Lower lobe of right lung (tissue), 2 donors: ENCODE data around the gene CCDC12. TPM values are rescaled to one million over a fixed set of nuclear protein-coding genes. Genes with fewer than 3 reads are reported as not detected.

Experiments used
- ATAC-seq, 2 donors: fragments of 200-7000 bp; cut with Tn5 transposase; one replicate each; pipeline ENCODE4 v1.9.1; 2020 to 2022; ENCODE audit warnings: mild to moderate bottlenecking in 2 of 2, moderate library complexity in 2 of 2
- DNase-seq: peaks from one replicate; pipeline ENCODE4 v3.0.0-alpha.2; 2020
- H3K27ac ChIP-seq: fragments of 200-600 bp; one replicate; pipeline ENCODE4 v1.8.0; 2022
- H3K27me3 ChIP-seq: fragments of 200-600 bp; one replicate; pipeline ENCODE4 v1.8.0; 2022; ENCODE audit warnings: low read depth
- H3K36me3 ChIP-seq: fragments of 200-600 bp; one replicate; pipeline ENCODE4 v1.8.0; 2022; ENCODE audit warnings: mild to moderate bottlenecking
- H3K4me1 ChIP-seq: fragments of 200-600 bp; one replicate; pipeline ENCODE4 v1.8.0; 2022
- H3K4me3 ChIP-seq: fragments of 200-600 bp; one replicate; pipeline ENCODE4 v1.8.0; 2022; ENCODE audit warnings: mild to moderate bottlenecking
- H3K9me3 ChIP-seq: fragments of 200-600 bp; one replicate; pipeline ENCODE4 v1.8.0; 2022
- intact Hi-C: fragments of 100-400 bp; cut with DNase I; formaldehyde crosslinking; loops from one replicate; pipeline ENCODE4 v1.11.0; 2022
- total RNA-seq: library from RNA; stranded (reverse); fragmentation: NEBNext Ultra II Directional; extraction: Animal tissue kit (Norgen Biotek cat#: 25700); gene quantifications from one replicate; pipeline ENCODE4 v1.2.1, GENCODE V29; 2021
- TF ChIP-seq, protein P1 (sequence below): fragments of 200-600 bp; IDR thresholded peaks from one replicate; pipeline ENCODE4 v1.8.0; 2022; ENCODE audit warnings: antibody characterized with exemption, mild to moderate bottlenecking
- donor health status: DM: no; HTN: yes; CAD: no; lungs with severe emphysema.

The CCDC12 gene
- total RNA-seq, 1 donor from 2014 or later: 42.9 TPM

DNA sequence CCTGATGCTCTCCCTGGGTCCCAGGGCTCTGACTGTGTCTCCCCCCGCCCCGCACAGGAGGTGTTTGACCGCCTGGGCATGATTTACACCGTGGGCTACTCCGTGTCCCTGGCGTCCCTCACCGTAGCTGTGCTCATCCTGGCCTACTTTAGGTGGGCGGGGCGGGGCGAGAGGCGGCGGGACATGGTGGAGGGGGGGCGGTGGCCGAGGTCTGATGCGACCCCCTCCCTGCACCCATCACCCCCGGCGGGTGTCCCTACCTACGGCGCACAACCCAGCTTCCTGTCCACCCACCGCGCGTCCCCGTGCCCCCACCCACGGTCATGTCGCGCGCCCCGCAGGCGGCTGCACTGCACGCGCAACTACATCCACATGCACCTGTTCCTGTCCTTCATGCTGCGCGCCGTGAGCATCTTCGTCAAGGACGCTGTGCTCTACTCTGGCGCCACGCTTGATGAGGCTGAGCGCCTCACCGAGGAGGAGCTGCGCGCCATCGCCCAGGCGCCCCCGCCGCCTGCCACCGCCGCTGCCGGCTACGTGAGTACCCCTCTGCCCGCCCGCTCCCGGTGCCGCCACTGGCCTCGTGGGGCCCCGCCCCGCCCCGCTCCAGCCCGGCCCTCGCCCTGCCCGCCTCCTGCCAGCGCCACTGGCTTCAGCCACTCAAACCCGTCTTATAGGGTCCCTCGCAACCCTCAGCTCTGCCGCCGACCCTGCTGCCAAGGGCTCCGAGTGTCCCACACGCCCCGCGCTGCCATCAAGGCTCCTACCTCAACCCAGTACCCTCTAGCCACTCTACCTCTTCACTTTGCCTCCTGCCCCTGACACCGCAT is 78.0 kb downstream of the CCDC12 start:
- Histone ChIP-seq H3K4me3 (no peak overlapping the region), H3K27ac (no peak overlapping the region), H3K27me3 (peaks cover 21% of the 10 kb centered on the region), H3K9me3 (no peaks in the 10 kb centered on the region), H3K4me1 (peaks cover 14% of the 10 kb centered on the region), H3K36me3 (no peaks in the 10 kb centered on the region)
- intact Hi-C loops: loop anchor here (10.0 kb wide), 1 partner anchor 194 kb away; the partner anchor contains the start of gene TMIE
- TF ChIP-seq, protein P1, sequence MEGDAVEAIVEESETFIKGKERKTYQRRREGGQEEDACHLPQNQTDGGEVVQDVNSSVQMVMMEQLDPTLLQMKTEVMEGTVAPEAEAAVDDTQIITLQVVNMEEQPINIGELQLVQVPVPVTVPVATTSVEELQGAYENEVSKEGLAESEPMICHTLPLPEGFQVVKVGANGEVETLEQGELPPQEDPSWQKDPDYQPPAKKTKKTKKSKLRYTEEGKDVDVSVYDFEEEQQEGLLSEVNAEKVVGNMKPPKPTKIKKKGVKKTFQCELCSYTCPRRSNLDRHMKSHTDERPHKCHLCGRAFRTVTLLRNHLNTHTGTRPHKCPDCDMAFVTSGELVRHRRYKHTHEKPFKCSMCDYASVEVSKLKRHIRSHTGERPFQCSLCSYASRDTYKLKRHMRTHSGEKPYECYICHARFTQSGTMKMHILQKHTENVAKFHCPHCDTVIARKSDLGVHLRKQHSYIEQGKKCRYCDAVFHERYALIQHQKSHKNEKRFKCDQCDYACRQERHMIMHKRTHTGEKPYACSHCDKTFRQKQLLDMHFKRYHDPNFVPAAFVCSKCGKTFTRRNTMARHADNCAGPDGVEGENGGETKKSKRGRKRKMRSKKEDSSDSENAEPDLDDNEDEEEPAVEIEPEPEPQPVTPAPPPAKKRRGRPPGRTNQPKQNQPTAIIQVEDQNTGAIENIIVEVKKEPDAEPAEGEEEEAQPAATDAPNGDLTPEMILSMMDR: no peak
- ATAC-seq (peak in 1 of 2 donors; percentile 26), DNase-seq (peak; percentile 46)

DNA sequence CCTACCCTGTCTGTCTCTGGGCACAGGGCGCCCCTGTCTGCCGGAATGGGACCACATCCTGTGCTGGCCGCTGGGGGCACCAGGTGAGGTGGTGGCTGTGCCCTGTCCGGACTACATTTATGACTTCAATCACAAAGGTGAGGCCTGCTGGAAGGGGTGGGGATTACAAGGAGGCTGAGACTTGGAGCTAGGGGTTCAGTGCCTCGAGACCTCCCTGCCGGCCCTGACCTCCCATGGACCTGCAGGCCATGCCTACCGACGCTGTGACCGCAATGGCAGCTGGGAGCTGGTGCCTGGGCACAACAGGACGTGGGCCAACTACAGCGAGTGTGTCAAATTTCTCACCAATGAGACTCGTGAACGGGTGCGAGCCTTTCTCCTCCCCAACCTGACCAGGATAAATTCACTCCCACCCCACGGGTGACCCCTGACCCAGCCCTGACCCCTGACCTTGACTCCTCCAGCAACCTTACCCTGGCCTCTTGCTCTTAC is 78.7 kb downstream of the CCDC12 start:
- H3K27me3 ChIP-seq: peaks cover 21% of the 10 kb centered on the region
- no peak for ATAC-seq

DNA sequence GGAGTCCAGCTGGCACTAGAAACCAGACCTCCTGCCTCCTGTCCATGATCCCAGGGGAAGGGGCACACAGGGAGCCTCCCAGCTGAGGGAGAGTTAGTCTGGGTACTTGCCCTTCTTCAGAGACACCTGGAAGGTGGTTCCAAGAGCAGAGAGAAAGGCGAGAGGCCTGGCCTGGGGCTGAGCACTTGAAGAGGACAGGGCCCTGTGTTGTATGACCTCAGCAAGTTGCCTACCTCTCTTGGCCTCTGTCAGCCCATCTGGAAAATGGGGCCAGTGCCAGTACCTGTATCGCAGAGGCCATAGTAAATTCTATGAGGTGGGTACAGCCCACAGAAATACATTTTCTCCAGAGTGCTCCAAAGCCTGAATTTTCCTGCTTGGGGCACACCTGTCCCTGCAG is 79.5 kb downstream of the CCDC12 start:
- no peak overlapping the region for H3K27ac ChIP-seq

More for the DNA sequence above, 78.7 kb downstream of the CCDC12 start:
- intact Hi-C loops: loop anchor here (10.0 kb wide), 1 partner anchor 193 kb away; the partner anchor contains the start of gene TMIE
- H3K4me3 ChIP-seq: no peak overlapping the region
- no peaks in the 10 kb centered on the region for H3K9me3 ChIP-seq
- no peaks in the 10 kb centered on the region for H3K36me3 ChIP-seq
- TF ChIP-seq, protein P1: no peak
- DNase-seq: peak; percentile 41
- peaks cover 16% of the 10 kb centered on the region for H3K4me1 ChIP-seq
- H3K27ac ChIP-seq: no peak overlapping the region

DNA sequence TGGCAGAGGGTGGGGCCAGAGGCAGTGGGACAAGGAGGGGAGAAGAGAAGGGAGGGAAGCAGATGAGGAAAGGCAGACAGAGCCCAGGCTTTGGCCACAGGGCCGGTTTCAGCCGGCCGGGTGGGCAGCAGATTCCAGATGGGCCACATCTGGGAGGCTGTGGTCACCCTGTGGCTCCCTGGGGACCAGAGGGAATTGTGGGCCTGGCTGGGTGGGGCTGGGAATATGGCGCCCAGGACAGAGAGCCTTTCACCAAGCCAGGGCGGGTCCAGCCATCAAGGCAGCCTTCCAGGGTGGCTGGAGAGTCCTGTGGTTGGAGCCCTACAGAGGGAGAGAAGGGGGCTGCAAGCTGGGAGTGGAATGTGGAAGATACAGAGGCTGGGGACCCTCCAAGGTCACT is 80.2 kb downstream of the CCDC12 start:
- TF ChIP-seq, protein P1: no peak
- Histone ChIP-seq H3K27me3 (peaks cover 23% of the 10 kb centered on the region), H3K4me1 (peaks cover 30% of the 10 kb centered on the region), H3K36me3 (no peaks in the 10 kb centered on the region), H3K4me3 (no peak overlapping the region), H3K27ac (no peak overlapping the region), H3K9me3 (no peaks in the 10 kb centered on the region)
- peak; percentile 19 for DNase-seq
- intact Hi-C loops: loop anchor here (10.0 kb wide), 1 partner anchor 192 kb away; the partner anchor contains the start of gene TMIE
- ATAC-seq: no peak

More for the DNA sequence above, 79.5 kb downstream of the CCDC12 start:
- no peak for ATAC-seq
- no peaks in the 10 kb centered on the region for H3K36me3 ChIP-seq
- H3K4me3 ChIP-seq: no peak overlapping the region
- intact Hi-C loops: loop anchor here (10.0 kb wide), 1 partner anchor 192 kb away; the partner anchor contains the start of gene TMIE
- DNase-seq: peak; percentile 24
- no peaks in the 10 kb centered on the region for H3K9me3 ChIP-seq
- H3K27me3 ChIP-seq: peaks cover 21% of the 10 kb centered on the region
- H3K4me1 ChIP-seq: peaks cover 24% of the 10 kb centered on the region
- TF ChIP-seq, protein P1: no peak

DNA sequence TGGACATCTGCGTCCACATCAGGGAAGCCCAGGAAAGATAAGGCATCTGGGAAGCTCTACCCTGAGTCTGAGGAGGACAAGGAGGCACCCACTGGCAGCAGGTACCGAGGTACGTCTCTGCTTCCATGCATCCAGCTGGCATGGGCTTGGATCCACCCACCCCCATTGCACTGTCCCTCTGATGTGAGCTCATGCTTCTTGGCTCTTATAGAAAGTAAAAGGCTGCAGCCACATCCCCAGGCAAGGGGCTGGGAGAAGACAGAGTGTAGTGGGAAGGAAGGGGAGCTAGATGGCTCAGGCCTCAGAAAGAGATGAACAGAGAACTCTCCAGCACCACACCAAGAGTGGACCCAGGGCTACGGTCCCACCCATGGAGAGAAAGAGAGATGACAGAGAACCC is 80.8 kb downstream of the CCDC12 start:
- peaks cover 30% of the 10 kb centered on the region for H3K4me1 ChIP-seq
- ATAC-seq (no peak), DNase-seq (peak; percentile 14)
- H3K9me3 ChIP-seq: no peaks in the 10 kb centered on the region
- peaks cover 28% of the 10 kb centered on the region for H3K27me3 ChIP-seq
- intact Hi-C loops: loop anchor here (10.0 kb wide), 1 partner anchor 191 kb away; the partner anchor contains the start of gene TMIE
- TF ChIP-seq, protein P1: no peak
- no peaks in the 10 kb centered on the region for H3K36me3 ChIP-seq
- no peak overlapping the region for H3K27ac ChIP-seq
- no peak overlapping the region for H3K4me3 ChIP-seq
